HG02943 (cell line): Measurements from ENCODE around the gene UPK1B.
A peak's percentile ranks its signal among the peaks of the same experiment; 100 is the strongest.
"Not testable (repeated sequence)": the region's sequence is repeated elsewhere in the genome, so short reads cannot be mapped to it uniquely, and the experiment has no call there.

Experiments used
- ATAC-seq: cut with Tn5 transposase; IDR thresholded peaks from one replicate; pipeline ENCODE4 v1.9.1; 2021; ENCODE audit warnings: mild to moderate bottlenecking, low read depth, moderate library complexity; ENCODE audit not compliant: unreplicated experiment

Gene UPK1B

GRCh38 chr3:119221779-119222320 lies 48.5 kb downstream of the UPK1B start:
- no peak for ATAC-seq

DNA sequence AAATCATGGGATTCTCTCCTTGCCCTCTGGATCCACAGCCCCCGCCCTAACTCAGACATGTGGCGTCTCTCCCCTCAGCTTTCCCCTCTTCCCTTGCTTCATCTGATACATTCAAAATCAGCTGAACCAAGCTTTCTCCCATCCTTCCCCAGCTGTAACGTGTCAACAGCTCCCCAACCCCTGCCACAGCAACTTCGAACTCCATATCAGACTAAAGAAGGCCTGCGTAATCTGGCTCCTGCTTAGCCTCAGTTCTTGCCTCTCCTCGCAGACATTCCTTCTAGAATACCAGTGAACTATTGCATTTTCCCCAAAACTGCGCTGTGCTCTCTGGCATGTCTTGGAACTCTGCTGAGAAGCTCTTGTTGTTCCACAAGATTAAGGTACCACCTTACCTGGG lies 49.0 kb downstream of the UPK1B start:
- ATAC-seq = no peak

- ATAC-seq = no peak
These were observed 50.1 kb downstream of the UPK1B start for GRCh38 chr3:119223511-119223910.

GRCh38 chr3:119225121-119225520 lies 51.7 kb downstream of the UPK1B start:
- no peak for ATAC-seq

GRCh38 chr3:119227070-119227850 lies 53.9 kb downstream of the UPK1B start:
- ATAC-seq = no peak

DNA sequence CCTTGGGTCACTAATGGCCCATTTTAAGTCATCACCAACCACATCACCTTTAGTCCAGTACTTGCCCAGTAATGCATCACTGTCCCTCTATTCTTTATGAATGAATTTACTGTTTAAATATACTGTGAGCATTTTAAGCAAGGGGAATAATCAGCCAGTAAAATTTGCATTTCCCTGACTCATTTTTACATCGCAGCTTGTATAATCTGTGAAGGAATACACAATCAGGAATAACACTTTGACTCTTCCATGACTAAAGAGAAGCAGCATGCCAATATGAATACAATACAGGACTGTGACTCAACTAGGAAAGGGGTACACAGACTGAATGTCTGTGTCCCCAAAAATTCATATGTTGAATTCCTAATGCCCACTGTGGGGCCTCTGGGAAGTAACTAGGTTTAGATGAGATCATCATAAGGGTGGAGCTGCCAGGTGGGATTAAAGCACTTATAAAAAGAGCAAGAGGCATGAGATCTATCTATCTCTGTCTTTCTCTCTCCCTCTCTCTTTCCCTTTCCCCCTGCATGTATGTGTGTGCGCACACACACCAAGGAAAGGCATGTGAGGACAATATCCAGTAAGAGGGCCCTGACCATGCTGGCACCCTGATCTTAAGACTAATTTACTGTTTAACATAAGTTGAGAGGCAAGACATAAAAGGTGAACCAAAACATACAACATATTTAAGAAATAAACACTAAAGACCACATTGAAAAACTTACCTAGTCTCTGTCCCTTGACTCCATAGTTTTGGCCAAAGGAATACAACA lies 55.2 kb downstream of the UPK1B start:
- no peak for ATAC-seq

- no peak for ATAC-seq
These were observed 55.8 kb downstream of the UPK1B start for GRCh38 chr3:119229190-119229589.

DNA sequence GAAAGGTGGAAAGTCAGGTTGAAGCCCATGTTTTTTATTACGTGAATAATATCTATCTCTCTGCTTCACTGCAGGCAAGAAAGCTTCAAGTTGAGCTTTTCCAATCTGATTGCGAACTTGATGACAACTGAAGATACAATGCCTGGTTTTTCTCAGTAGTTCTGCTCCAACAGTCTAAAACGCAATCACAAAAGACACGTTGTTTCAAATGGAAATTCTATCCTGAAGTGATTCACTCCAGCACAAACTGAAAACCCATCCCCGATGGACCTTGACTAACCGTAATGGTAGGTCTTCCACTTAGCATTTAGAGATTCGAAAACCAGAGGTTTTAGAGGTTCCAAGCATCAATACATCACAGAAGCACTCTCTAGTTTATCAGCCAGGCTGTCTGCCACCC lies 56.7 kb downstream of the UPK1B start:
- ATAC-seq = no peak

DNA sequence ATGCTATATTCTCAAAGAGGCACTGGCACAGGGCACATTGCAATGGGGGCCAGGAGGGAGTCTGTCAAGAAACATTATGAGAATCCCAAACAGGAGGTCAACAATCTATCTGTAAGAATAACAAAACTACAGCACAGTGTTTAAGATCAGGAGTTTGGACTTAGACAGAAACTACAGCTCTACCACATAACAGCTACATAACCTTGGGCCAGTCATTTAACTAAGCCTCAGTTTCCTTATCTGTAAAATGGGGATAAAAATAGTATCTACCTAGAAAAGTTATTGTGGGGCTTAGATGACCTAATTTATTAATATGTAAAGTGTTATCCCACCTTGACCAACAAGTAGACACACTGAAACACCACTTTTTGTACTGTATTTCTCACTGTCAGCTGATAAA lies 57.3 kb downstream of the UPK1B start:
- no peak for ATAC-seq

GRCh38 chr3:119234610-119235009 lies 61.2 kb downstream of the UPK1B start:
- ATAC-seq = no peak

GRCh38 chr3:119235151-119235550 lies 61.8 kb downstream of the UPK1B start:
- no peak for ATAC-seq

DNA sequence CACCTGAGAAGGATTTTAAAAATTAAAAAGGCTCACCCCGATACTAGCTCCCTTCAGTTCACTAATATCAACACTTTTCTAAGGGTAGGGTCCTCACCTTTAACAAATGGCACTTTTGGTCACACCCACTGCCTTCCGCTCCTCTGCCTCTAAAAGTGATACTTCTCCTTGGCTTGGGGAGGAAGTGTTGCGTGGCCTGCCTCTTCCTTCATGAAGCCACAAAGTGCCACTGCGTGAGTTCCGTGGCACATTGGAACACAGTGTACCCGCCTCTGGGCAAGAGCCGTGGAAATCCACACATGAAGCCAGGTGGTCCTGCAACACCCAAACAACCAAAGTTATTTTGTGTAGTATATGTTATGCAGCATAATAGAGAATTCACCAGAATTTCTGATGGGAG lies 63.4 kb downstream of the UPK1B start:
- ATAC-seq = no peak

DNA sequence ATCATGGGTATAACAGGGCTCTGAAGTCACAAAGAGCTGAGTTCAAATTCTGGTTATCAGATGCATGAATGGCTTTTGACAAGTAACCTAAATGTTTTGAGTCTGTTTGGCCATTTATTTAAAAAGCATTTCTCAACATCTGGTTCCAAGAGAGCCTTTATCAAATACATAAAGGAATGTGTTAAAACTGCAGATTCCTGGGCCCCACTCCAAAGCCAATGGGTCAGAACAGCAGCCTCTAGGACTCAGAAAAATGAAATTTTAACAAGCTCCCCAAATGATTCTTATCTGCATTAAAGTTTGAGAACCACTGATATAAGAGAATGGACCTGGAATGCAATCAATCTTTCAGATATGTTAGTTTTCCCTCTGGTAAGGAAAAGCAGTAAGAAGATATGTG lies 63.9 kb downstream of the UPK1B start:
- ATAC-seq = no peak

DNA sequence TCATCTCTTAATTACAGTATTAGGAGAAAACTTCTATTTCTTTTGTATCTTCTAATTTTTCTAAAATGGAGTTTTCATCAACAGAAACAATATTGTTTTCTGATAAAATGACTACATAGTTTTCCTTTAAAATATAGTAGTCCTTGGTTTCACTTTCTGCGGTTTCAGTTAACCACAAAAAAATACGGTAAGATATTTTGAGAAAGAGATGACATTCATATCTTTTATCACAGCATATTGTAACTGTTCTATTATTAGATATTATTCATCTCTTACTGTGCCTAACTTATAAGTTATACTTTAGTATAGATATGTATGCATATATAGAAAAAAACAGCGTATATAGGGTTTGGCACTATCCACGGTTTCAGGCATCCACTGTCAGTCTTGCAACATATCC lies 65.0 kb downstream of the UPK1B start:
- ATAC-seq = no peak

DNA sequence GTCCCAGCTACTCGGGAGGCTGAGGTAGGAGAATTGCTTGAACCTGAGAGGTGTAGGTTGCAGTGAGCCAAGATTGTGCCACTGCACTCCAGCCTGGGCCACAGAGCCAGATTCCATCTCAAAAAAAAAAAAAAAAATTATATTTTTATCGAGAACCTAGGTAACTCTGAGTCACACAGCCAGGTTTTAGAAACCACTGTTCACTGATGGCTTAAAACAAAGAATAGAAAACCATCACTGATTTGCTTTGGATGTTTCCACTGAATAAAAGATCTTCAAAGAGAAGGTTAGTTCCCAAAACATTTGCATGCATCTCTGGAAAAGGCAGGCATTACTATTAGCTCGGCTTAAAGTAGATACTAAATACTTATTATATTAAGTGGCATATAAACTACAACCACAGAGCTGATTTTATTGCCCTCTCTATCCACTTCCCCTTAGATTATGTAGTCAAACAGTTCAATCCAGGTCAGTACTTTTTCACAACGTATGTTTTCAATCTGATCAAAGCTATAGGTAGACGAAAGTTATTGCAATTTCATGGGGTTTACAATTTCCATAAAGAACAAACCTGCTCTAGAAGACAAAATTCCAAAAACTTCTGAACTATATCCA lies 65.9 kb downstream of the UPK1B start:
- no peak for ATAC-seq

DNA sequence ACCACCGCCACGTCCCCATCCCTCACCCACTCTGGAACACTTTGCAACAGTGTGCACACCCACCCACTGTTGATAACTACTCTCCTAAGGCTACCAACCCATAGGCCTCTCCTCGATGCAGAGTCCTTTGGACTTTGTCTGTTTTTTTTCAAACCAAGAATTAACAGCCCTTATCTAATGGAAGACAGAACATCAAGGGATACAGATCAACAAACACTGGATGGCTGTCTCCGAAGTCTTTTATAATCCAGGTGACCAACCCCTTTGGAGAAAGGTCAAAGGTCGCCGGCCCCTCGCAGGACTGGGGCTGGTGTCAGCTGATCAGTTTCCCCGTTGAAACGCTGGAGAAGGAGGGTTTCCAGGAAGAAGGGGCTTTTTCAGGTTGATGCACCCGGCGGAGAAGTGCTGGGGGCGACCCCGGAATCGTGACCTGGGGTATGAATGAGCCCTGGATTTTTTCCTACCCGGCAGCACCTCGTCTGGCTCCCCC lies 66.7 kb downstream of the UPK1B start:
- ATAC-seq = peak; percentile 23

DNA sequence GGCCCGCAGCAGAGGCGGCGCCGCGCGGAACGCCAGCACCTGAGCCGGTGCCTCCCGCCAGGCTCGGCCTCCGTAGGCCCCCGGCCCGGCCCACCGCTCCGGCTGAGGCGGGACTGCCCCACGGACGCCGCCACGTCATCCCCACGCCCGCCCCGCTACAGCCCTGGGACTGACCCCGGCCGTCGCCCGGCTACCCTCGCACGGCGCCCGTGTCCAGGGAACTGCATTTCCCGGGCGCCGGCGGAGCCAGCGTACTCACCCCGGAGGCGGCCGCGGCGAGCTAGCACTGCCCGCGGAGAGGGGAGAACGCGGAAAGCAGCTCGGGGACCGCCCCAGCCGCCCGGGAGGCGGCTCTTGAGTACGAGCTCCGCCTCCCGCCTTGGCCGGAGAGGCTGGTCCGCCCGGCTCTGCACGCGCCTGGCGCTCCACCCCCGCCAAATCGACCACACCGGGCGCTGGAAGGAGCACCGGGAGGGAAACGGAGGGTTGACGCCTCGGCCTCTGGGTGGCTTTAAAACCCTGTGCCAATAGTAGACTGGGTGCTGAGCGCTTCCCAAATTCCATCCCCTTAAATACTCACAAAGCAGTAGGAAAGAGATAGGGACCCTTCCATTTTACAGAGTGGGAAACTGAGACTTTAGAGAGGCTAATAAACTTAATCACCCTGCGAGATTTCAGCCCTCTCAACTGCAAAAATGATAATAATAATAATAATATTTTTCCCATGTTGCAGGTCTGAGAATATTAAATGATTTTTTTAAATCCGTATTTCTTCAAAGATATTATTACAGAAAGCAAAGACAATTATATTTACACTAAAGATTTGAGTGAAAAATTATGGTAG lies 67.4 kb downstream of the UPK1B start, which contains the start of gene B4GALT4:
TSS of gene B4GALT4 (minus strand) at position 288 of the 844 bp plus-strand sequence. CDS start 10,779 bp downstream, outside the sequence.
- peak; percentile 82 for ATAC-seq

DNA sequence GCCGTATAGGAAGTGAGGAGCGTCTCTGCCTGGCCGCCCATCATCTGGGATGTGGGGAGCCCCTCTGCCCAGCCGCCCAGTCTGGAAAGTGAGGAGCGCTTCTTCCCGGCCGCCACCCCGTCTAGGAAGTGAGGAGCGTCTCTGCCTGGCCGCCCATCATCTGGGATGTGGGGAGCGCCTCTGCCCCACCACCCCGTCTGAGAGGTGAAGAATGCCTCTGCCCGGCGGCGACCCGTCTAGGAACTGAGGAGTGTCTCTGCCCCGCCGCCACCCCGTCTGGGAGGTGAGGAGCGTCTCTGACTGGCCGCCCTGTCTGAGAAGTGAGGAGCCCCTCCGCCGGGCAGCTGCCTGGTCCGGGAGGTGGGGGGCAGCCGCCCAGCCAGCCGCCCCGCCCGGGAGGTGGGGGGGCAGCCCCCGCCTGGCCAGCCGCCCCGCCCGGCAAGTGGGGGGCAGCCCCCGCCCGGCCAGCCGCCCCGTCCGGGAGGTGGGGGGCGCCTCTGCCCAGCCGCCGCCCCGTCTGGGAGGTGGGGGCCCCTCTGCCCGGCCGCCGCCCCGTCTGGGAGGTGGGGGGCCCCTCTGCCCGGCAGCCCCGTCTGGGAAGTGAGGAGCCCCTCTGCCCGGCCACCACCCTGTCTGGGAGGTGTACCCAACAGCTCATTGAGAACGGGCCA lies 69.1 kb downstream of the UPK1B start:
- not testable (repeated sequence) for ATAC-seq

GRCh38 chr3:119243058-119243529 lies 69.7 kb downstream of the UPK1B start:
- not testable (repeated sequence) for ATAC-seq
